NCI-H2029 treated with DMSO at 0.1 percent for 48 hours (cell line): ENCODE results near the gene SLX4IP.

Source experiments
- DNase-seq: peaks from one replicate; lab custom pipeline; 2025; lab: John Stamatoyannopoulos, UW

Gene SLX4IP

DNA sequence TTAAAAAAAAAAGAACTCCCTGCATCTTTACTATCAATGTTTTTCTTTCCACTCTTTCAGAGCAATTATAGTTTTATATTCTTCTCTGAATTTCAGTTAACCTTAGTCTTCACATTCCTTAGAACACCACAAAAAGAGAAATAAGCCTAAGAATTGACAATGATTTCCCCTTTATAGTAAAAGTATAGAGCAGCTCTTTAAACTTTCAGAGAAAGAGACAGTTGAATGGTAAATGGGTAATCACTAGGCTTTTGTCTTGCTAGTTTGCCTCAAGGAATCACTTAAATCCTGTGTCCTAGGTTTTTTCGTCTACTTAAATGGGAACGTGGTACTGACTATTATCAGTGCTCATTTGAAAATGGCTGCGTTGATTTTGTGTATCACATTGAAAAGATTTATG is 31.8 kb downstream of the SLX4IP start:
- DNase-seq = no peak

DNA sequence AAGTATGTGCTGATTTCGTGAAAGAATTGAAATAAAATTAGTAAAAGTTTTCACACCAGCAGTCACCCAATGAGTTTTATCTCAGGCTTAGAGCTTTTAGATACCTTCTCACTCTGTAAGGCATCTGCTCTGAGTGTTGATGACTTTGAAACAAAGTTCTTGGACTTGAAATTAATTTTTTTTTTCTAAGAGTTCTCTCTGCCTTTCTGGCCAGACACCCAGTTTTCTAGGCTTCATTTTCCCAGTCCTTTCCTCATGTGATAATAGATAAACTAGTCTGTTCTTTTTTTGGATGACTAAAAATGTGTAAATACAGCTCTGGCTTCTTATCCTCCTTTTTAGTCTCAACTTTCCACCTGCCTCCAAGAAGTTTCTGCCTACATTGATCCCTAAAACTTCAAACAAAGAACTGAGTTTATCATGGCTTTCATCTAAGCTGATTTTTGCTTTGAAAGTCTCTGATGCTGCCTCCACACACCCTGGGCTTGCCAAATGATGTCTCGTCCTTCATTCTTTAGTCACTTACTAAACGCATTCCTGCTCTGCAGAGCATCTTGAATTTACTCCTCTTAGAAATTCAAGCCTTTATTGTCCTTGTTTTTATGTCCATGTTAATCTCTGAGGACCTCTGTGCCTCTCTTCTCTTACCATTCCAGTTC is 32.7 kb downstream of the SLX4IP start:
- no peak for DNase-seq

DNA sequence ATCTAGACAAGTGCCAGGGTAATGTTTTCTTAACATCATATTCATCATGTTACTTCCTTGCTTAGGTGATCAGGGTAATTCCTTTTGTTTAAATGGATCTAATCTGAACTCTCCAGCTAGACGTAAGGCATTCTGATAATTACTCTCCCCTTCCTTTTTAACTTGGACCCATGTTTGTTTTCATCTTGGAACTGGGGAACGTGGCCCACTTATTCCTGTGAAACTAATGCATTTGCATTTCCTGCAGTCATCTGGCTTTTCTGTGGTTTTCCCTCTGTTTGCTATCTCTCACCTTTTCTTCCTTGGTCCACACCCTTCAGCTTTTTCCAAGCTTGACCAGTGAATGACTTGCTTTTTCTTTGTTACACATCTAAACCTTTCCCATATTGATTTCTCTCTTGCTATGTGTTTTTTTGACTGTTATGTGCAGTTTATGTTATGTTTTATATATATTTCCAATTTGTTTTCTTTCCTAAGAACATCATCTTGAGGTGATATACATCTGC is 33.3 kb downstream of the SLX4IP start:
- no peak for DNase-seq

DNA sequence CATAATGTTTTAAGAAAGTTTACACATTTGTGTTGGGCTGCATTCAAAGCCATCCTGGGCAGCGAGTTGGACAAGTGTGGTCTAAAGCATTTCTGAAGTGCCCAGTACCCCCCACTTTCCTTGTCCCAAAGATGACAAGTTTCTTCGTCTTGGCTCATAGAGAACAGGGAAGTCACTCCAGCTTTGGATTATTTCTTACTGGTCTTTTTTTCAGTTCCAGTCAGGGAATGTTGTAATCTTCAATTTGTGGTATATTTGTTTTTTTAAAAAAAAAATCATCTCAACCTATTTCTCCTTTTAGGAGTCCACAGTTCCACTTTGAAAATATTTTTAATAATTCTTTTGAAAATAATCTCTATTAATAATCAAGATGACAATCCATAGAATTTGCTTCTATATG is 34.0 kb downstream of the SLX4IP start:
- no peak for DNase-seq

DNA sequence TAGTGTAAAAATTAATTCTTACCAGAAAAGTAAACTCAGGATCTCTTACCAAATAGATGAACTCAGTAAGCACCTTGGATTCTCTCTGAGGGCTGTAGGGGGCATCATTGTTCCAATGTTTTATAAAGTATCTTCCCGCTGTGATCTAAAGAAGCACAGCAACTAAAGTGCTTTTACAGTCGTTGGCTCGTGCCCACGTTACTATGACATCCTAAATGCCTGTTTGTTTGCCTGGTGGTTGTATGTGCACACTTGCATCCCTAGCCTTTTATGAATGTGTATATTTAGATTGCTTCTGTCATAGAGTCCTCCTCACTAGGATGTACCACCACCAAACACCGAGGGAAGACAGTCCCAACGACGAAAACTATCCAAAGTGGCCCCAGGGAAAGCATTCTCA is 34.5 kb downstream of the SLX4IP start:
- DNase-seq = peak; percentile 95

DNA sequence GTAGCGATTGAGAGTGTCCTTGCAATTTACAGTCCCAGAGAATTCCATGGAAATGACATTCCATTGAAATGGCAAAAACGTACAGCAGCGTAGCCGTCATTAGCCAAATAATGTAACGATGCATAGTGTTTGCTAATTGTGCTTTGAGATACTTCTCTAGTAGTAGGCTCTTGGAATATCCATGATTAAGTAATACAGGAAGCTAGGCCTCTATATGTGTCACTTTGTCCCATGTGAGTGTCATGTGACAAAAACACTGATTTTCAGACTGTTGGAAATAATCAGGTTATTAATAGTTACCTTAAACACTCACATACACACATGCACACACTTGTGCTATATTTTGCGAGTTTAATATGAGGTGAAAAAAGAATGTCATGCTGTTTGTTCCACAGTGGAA is 35.2 kb downstream of the SLX4IP start:
- no peak for DNase-seq

DNA sequence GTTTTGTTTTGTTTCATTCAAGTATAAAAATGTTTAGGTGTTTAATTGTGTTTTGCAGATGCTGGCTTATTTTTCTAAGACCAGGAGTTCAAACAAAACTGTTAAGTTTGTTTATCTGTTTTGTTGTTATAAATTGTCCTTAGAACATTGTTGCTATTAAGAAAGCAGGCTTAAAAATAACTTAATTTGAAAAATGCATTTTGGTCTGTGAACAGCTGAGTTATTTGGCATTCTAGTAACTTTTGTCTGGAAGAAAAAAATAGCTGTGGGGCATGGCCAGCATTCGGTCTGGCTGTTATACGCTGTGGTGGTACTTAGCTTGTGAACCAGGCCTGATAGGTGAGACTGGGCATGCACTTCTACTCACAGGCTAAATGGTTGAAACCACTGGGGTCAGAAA is 37.8 kb downstream of the SLX4IP start:
- no peak for DNase-seq

DNA sequence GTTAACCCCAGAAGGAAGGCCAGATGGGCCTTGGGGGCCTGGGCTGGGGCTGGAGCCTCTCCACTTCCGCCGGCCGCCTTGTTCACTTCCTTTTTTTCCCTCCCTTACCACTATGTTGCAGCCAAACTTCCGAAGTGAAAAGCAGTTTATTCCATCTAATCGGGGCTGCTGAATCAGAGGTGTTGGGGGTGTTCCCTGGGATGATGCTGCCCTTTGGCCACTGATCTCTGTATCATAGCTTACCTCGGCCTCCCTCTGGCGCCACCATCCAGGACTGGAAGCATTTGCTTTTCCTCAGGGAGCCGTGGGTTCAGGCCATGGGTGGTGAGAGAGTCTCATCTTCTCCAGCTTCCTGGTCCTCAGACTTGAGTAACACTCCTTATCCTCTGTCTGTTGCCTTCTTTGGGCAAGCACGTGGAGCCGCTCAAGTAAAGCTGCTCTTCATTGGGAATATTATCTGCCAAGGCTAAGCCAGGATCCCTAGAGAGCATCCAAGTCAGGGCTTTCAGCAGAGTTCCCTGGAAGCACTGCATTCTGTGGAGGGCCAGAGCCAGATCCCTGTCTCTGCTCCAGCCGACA is 39.6 kb downstream of the SLX4IP start:
- no peak for DNase-seq

DNA sequence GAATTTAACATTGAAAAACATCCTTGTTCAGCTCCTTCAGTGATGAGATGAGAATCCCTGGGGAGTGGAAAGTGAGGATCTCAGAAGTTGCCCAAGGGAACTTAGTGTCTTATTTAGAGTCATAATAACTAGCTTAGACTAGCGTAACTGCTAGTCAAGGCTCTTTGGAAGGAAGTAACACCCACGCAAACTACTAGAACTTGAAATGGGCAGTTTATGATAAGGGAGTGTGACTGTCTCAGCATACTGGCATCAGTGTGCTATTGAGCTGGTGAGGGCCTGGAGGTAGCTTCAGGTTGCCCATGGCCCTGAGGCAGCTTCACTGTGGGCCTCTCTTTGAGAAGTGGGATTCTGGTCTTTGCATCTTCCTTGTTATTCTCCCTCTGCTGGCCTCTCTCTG is 40.1 kb downstream of the SLX4IP start:
- no peak for DNase-seq

DNA sequence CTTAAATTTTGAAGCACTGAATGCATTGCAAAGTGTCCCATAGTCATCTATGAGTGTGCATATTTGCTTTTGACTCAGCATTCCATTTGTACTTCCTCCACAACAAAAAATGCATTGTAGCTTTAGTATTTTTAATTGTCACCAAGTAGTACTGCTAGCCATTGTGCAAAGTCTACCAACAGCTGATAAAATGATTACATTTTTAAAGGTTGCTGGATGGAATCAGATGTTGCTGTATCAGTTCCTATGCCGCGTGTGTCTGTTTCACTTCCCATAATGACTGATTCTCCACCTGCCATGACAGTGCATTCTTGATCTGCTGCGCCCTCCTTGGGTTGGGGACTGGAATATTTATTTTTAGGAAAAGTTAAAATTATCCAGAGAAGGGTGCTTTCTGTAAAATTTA is 41.2 kb downstream of the SLX4IP start:
- DNase-seq = no peak

DNA sequence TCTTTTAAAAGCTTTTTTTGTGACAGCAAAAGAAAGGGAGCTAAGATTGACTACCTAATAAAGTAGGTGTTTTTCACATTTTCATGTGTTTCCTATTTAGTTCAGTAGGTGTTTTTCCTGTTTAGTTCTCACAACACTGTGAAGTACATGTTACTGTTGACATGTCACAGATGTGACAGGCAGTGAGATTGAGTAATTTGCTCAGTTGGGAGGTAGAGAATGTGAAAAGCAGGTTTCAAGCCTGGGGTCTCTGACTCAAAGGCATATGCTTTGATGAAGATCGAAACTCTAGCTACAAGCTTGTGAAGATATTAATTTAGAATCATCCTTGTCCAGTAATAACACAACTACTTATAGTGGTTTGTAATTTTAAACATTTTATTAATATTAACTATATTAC is 43.1 kb downstream of the SLX4IP start:
- no peak for DNase-seq

DNA sequence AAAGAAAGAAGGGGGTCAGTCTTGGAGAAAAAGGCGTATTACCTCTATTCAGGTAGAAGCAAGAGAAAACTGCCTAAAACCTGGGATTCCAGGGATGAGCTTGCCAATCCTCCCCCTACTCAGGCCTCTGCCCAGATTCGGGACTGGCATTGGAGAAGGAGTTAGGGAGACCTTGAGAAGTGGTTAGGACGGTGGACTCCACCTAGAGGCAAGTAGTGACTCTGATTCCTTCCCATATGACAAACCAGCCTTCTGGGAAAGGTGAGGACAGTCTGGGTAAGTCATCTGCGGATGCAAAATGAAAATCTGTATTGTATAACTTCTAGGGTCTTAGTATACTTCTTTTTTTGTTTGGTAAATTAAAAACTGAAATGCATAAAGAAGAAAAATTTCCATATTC is 43.8 kb downstream of the SLX4IP start:
- DNase-seq = no peak

DNA sequence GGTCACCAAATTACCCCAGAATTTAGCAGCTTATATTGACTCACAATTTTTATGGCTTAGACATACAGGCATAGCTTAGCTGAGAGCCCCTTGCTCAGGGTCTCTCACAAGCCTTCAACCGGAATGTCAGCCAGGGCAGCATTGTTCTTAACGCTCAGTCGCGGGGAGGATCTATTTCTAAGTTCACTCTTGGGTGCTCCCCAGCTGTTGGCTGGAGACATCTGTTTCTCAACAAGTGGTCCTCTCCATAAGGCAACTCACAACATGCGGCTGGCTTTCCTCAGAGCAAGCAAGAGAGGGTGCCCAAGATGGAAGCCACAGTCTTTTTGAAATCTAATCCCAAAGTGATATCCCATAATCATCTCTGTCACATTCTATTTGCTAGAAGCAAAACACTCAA is 46.6 kb downstream of the SLX4IP start:
- no peak for DNase-seq

DNA sequence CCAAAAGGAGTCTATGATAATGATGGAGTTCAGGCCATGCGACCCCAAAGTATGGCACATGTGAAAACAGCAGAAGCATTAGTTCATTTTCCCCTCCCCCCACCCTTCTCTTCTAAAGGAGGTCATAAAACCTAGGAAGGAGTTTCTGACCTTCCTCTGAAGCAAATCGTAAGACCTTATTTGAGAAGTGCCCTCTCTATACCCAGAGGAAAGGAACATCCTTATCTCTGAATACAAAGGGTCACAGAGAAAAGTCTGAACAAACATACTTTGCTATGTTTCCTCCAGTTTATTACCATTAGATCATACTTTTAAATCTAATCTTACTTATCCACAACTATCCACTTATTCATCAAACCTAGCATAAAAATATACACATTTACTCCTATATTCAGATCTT is 48.6 kb downstream of the SLX4IP start:
- DNase-seq = no peak

DNA sequence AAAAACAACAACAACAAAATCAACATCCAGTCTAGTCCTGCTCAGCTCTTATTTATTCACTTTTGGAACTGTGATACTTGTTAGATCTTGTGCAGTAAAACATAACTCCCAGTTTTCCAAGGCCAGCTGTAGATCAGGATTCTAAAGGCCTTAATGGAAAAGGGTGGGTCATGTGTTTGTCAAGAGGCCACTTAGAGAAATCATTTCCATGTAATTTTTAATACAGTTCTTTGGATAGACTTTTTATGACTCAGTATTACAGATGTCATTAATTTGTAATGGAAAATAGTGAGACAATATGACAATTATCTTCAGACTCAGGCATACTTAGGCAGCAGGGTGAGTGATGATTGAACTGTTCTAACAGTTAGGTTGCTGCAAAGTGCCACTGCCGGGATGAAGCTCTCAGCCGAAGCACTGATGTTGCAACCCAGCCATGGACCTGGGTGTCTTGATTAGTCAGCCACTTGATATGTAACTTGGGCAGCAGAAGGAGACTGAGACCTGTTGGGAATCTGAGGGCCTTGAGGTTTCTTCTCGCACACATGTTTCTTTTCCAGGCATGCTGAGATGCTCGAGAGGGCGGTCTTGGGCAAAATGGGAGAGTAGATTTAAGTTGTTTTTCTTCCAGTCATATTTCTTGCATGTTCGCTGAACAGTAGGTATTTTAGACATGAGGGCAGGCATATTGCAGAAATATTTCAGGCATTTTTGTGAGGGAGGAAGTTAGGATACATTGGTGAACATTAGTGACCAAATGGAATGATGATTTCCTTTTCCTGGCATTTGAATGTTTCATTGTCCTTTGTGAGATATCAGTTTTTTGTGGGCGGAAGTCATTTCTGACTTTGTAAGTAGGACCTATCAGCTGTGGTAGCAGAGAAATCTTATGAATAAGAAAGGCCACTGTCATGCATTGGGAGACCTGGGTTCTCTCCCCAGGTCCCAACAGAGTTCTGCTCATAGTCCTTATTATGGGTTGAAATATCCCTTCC is 52.3 kb downstream of the SLX4IP start:
- DNase-seq = no peak

DNA sequence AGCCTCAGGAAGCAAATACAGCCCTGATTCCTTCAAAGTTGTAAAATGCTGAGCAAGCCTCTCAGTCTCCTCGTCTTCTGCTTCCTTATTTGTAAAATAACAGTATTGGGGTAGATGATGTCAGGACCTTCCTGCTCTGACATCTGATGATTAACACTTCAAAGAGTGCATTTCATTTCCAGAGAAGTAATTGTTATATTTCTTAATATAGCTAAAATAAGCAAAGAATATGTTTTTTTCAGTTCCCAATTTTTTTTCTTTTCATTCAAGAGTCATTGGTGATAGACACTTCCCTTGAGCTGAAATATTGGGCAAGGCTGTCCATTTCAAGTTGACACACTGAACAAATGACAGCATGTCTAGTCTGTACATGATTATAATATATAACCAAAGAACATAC is 53.4 kb downstream of the SLX4IP start:
- DNase-seq = no peak

DNA sequence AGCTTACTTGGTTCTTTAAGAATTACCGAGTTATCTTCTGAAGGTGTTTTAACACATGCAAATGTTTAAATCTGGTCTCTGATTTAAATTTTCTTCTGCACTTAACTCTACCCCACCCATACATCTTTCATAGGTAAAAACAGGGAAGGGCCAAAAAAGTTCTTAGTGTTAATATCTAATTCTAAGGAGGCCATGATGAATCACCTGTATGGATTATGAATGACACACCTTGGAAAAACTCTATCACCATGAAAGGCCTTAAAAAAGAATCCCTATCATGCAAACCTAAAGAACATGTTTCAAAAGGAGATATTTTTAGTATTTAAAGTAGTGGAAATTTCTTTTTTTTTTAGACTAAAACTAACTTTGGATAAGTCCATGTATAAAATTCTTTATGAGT is 54.7 kb downstream of the SLX4IP start:
- no peak for DNase-seq

DNA sequence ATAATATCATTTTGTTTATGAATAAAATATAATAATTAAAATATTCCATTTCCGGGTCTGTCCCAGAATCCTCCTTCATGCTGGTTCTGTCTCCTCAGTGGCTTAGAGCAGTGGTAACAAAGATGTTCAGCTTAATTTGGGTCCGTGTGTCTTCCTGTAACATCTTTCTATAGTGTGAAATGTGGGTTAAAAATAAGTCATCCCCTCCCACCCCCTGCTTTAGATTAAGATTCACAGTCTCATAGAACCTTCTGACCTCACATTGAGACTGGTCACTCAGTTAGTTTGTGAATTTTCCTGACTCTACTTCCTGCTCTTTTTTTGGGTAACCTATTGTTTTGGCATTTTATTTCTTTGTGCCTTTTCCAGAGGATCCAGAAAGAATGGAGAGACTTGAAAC is 55.2 kb downstream of the SLX4IP start:
- no peak for DNase-seq

DNA sequence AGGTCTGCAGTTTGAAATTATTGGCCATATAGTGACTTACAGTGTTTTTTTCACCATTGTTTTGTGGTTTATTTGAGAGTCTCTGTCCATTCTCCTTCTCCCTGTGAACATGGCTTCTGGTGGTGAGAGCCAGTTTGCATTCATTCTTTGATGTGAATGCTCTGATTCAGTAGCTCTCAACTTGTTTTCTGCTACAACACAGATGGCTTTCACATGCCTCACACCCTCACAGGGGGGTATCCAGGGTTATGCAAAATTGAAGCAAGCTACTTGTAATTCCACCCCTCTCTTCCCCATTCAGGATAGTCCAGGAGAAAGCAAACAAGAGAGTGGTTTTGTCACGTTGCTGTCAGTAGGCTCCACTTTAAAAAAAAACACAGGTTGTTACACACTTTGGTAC is 55.6 kb downstream of the SLX4IP start:
- DNase-seq = no peak

DNA sequence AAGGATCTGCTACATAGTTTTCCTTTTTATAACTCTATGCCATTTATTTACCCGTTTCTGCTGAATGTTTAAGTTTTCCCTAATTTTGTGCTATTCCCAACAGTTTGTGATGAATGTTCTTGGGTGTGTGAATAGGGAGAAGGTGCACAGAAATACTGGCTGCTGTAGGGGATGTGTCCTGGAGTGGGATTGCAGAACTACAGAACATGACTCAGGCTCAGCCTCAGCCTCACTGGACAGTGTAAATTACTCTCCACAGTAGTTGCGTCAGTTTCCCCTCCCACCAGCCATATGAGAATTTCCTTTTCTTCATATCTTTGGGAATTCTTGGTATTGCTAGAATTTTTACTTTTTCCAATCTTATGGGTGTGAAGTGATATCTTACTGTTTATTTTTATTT is 57.0 kb downstream of the SLX4IP start:
- no peak for DNase-seq

DNA sequence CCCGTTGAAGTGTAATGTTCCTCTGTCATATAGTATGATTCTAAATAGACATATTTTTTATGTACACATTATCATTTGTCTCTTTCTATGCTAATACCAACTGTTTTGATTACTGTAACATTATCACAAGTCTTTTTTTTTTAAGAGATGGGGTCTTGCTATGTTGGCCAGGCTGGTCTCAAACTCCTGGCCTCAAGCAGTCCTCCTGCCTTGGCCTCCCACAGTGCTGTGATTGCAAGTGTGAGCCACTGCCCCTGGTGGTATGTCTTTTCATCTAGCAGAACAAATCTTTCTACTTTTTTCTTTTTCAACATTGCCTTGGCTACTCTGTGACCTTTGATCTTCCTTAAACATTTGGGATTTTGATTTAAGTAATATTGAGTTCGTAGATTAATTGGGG is 57.7 kb downstream of the SLX4IP start:
- no peak for DNase-seq

DNA sequence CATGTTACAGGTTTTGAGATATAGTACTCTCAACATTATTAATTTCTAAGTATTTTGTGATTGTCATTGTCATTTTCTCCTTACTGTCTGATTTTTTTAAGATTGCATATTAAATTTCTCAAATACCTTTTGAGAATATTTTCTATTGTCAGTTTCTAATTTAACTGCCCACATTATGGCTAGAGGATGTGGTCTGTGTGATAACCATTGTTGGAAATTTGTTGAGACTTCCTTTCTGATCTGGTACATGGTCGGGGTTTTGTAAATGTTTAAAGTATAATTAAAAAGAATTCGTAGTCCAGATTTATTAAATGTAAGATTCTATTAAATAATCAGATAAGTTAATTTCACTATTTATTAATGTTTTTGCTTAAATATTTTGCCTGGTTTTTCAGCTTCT is 60.1 kb downstream of the SLX4IP start:
- DNase-seq = no peak

DNA sequence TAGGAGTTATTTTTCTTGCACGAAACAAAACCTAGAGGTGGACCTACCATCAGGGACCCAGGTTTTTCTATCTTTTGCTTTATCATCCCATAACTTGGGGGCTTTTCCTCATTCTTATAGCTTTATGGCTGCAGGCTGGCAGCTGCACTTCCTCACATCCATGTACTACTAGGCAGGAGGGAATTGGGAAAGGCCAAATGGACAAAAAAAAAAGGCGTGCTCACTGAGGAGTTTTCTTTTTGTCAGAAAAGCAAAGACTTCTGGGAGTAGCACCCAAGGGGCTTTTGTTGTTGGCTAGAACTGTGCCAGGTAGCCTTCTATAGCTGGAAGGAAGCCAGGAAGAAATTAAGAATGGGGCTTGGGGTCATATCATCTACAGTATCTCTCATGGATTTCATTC is 61.4 kb downstream of the SLX4IP start:
- DNase-seq = no peak
